K562 (cell line): ENCODE measurements around the gene CISTR. TPM values are rescaled to one million over a fixed set of nuclear protein-coding genes. Genes with fewer than 3 reads are reported as not detected.

ENCODE experiments used
- ATAC-seq: fragments of 200-7000 bp; cut with Tn5 transposase; 3 replicates; pipeline ENCODE4 v1.9.1; 2020; ENCODE audit warnings: moderate library complexity
- BruUV-seq: library from RNA; stranded (reverse); fragments of 400-500 nt; replicated peaks from 2 replicates; lab custom pipeline; 2021; lab: Mats Ljungman, UMichigan
- CTCF ChIA-PET: fragments of 300-600 bp; formaldehyde crosslinking; extraction: SDS; loops from one replicate; lab custom pipeline; 2021; ENCODE audit warnings: low intra/inter-chr PET ratio; lab: Yijun Ruan, JAX
- POLR2A ChIA-PET: fragments of 300-600, 350-650 bp; sonication (Branson Sonifier 250); formaldehyde crosslinking; extraction: SDS; loops from one replicate; lab custom pipeline; 2021; ENCODE audit warnings: antibody characterized with exemption, inconsistent platforms; lab: Yijun Ruan, JAX
- DNase-seq, 4 experiments: peaks; one replicate each; pipeline versions ENCODE4 v3.0.0 to v3.0.0-alpha.2; 2011 to 2018; ENCODE audit warnings: low spot score in 3 of 4, mixed read lengths in 3 of 4; ENCODE audit errors: extremely low read depth in 1 of 4
- FAIRE-seq: peaks from 2 replicates; lab custom pipeline; 2011; peaks lifted over from hg19 to GRCh38; lab: Jason Lieb, UNC
- H2AFZ ChIP-seq: 2 replicates; pipeline ENCODE4 v1.6.0; 2011; ENCODE audit warnings: low read depth, low read length, control low read depth, inconsistent platforms
- H3K27ac ChIP-seq: fragments of 200-600 bp; 3 replicates; pipeline ENCODE4 v1.8.0; 2011; ENCODE audit warnings: low read depth, mild to moderate bottlenecking, control low read depth, inconsistent platforms, low read length, moderate library complexity, mixed read lengths; ENCODE audit errors: extremely low read depth
- H3K27me3 ChIP-seq, 2 experiments: fragments of 300-600 bp in 1 of 2; 2 replicates in 1 of 2; 3 replicates in 1 of 2; pipeline versions ENCODE4 v1.6.0 to v1.8.0; 2011; ENCODE audit warnings: inconsistent platforms in 2 of 2, low read length in 2 of 2, mild to moderate bottlenecking in 1 of 2, mixed read lengths in 1 of 2, moderate library complexity in 1 of 2; ENCODE audit not compliant: control insufficient read depth in 2 of 2, insufficient read depth in 2 of 2
- H3K36me3 ChIP-seq: fragments of 300-600 bp; 3 replicates; pipeline ENCODE4 v1.8.0; 2011; ENCODE audit warnings: mild to moderate bottlenecking, low read length, inconsistent platforms; ENCODE audit not compliant: control insufficient read depth, insufficient read depth
- H3K4me1 ChIP-seq, 2 experiments: fragments of 200-600 bp in 1 of 2; replicated peaks in 1 of 2; 2 replicates in 1 of 2; 3 replicates in 1 of 2; pipeline versions ENCODE4 v1.5.1 to v1.8.0; 2011; ENCODE audit warnings: inconsistent platforms in 2 of 2, low read length in 2 of 2, mild to moderate bottlenecking in 1 of 2, mixed read lengths in 1 of 2, moderate library complexity in 1 of 2; ENCODE audit not compliant: control insufficient read depth in 2 of 2, insufficient read depth in 2 of 2
- H3K4me2 ChIP-seq: 2 replicates; pipeline ENCODE4 v1.6.1; 2011; ENCODE audit warnings: low read length, control low read depth, inconsistent platforms, mixed read lengths; ENCODE audit not compliant: insufficient read depth
- H3K4me3 ChIP-seq: fragments of 200-600 bp; sonication (generic), shearing (Covaris generic); 2 replicates; pipeline ENCODE4 v1.5.1; 2016; ENCODE audit warnings: control low read depth, inconsistent platforms
- H3K79me2 ChIP-seq: fragments of 200-600 bp; 3 replicates; pipeline ENCODE4 v1.8.0; 2011; ENCODE audit warnings: low read length, inconsistent platforms; ENCODE audit not compliant: control insufficient read depth, insufficient read depth
- H3K9ac ChIP-seq, 2 experiments: 2 replicates each; pipeline versions ENCODE4 v1.6.0 to v1.6.1; 2011; ENCODE audit warnings: low read depth in 2 of 2, low read length in 2 of 2, control low read depth in 1 of 2, inconsistent platforms in 1 of 2, mild to moderate bottlenecking in 1 of 2, mixed read lengths in 1 of 2; ENCODE audit not compliant: insufficient read depth in 1 of 2
- H3K9me1 ChIP-seq: one replicate; pipeline ENCODE4 v1.6.0; 2011; ENCODE audit warnings: inconsistent platforms, mild to moderate bottlenecking, low read length, moderate library complexity; ENCODE audit not compliant: control insufficient read depth, insufficient read depth
- H3K9me3 ChIP-seq: replicated peaks from 2 replicates; pipeline ENCODE4 v1.5.1; 2011; ENCODE audit warnings: low read depth, low read length, inconsistent platforms; ENCODE audit not compliant: control insufficient read depth, insufficient read depth
- H4K20me1 ChIP-seq: replicated peaks from 2 replicates; pipeline ENCODE4 v1.6.1; 2011; ENCODE audit warnings: low read length, inconsistent platforms, mixed read lengths; ENCODE audit not compliant: control insufficient read depth, insufficient read depth
- EZH2 ChIP-seq: IDR thresholded peaks from 2 replicates; pipeline ENCODE4 v1.6.1; 2012; ENCODE audit warnings: low read depth, mild to moderate bottlenecking, inconsistent platforms, low read length, borderline replicate concordance
- KAT7 ChIP-seq: sonication (generic); formaldehyde crosslinking; IDR thresholded peaks from 2 replicates; pipeline ENCODE4 v1.8.0; 2022; ENCODE audit warnings: missing genetic modification reagents, mild to moderate bottlenecking, borderline replicate concordance
- MEF2D ChIP-seq: conservative IDR thresholded peaks from 2 replicates; pipeline ENCODE4 v1.6.1; 2016; ENCODE audit warnings: low read depth, missing genetic modification characterization, missing compliant biosample characterization
- SMAD1 ChIP-seq: fragments of 150-350 bp; IDR thresholded peaks from 2 replicates; pipeline ENCODE4 v1.6.1; 2014; ENCODE audit warnings: low read length, low read depth; ENCODE audit not compliant: partially characterized antibody
- TAF9B ChIP-seq: fragments of 450-650 bp; IDR thresholded peaks from 2 replicates; pipeline ENCODE4 v1.6.1; 2018; ENCODE audit warnings: mild to moderate bottlenecking; ENCODE audit not compliant: partially characterized antibody
- TCF7L2 ChIP-seq: fragments of 150-350 bp; IDR thresholded peaks from 2 replicates; pipeline ENCODE4 v1.6.1; 2016; ENCODE audit warnings: low read depth, mild to moderate bottlenecking, low read length, moderate library complexity
- ZNF589 ChIP-seq: fragments of 200-800 bp; sonication (Bioruptor generic); IDR thresholded peaks from 2 replicates; pipeline ENCODE4 v1.6.1; 2016; ENCODE audit warnings: low read depth, missing genetic modification characterization, missing compliant biosample characterization
- WGBS: fragments of 100-300 bp; shearing (Covaris generic); methylation state at CpG from one replicate; pipeline ENCODE4 v1.1.6; 2016; ENCODE audit warnings: low coverage, mixed read lengths; ENCODE audit not compliant: insufficient coverage; ENCODE audit errors: missing lambda C conversion rate; 5-methylcytosine and 5-hydroxymethylcytosine counted together
- in situ Hi-C: fragments of 300-500 bp; cut with MboI; formaldehyde crosslinking; loops from 4 replicates; pipeline ENCODE4 v1.15.0; 2018; ENCODE audit warnings: inconsistent platforms, mixed read lengths
- intact Hi-C: fragments of 100-400 bp; cut with micrococcal nuclease; formaldehyde crosslinking; loops from 2 replicates; pipeline ENCODE4 v1.14.2; 2022
- polyA plus RNA-seq, 8 experiments: library from polyadenylated mRNA; depleted of rRNA in 4 of 8; stranded (reverse) in 5 of 8; unstranded in 3 of 8; fragments of >200 nt; fragmentation: Nextera tagmentation in 2 of 8; fragmentation: Illumina TruSeq in 1 of 8; extraction: Ambion mirVana in 2 of 8; extraction: Trizol in 1 of 8; gene quantifications; 2 replicates each; pipeline versions ENCODE4 v1.2.1 to v1.2.3, GENCODE V29; 2011 to 2014; ENCODE audit warnings: inconsistent platforms in 1 of 8, missing spikeins in 1 of 8
- total RNA-seq, 7 experiments: library from RNA; depleted of rRNA in 6 of 7; stranded (reverse); fragments of >200 nt in 6 of 7; fragmentation: Illumina TruSeq in 2 of 7; extraction: Trizol in 2 of 7; gene quantifications; 2 replicates each; pipeline versions ENCODE4 v1.2.1 to v1.2.3, GENCODE V29; 2011 to 2021; ENCODE audit warnings: low replicate concordance in 1 of 7
- TF ChIP-seq, protein P1 (sequence below), 2 experiments: fragments of 250-450 bp in 1 of 2; fragments of 450-650 bp in 1 of 2; sonication (Bioruptor Pico) in 1 of 2; IDR thresholded peaks; 2 replicates each; pipeline versions ENCODE4 v1.6.1 to v1.8.0; 2016 to 2021; ENCODE audit warnings: mild to moderate bottlenecking in 2 of 2, moderate library complexity in 2 of 2, missing compliant biosample characterization in 1 of 2, missing genetic modification characterization in 1 of 2

CISTR gene
- total and polyA plus RNA-seq, 9 of the 15 experiments (the other 6 are each of a cell fraction or from before 2014, with no cell fraction given): not detected

DNA sequence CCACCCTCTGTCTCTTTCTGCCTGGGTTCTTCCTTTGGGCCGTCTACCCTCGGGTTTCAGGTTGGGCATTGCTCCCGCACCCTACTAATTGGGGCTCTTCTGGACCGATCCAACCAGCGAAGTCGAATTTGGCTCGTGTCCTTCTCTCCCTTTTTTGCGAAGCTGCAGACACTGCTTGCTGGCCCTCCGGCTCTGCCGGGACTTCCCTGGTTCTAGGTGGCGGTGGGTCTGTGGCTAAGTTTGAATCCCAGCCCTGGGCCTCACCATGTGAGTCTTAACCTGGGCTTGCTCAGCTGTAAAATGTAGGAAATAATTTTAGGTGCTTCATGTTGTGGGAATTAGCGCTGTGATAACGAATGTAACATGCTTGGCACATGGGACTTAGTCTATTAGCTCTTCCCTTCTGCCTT is 418 bp upstream of the CISTR start (continued):
- TF ChIP-seq ZNF589 (CRISPR knock-in tag) (no peak), TAF9B (no peak), KAT7 (CRISPR knock-in tag) (no peak), MEF2D (tag) (no peak), SMAD1 (no peak)
- TF ChIP-seq, protein P1, sequence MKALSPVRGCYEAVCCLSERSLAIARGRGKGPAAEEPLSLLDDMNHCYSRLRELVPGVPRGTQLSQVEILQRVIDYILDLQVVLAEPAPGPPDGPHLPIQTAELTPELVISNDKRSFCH (CRISPR knock-in tag; IDR thresholded peaks at IDR 0.05): no peak
- TF ChIP-seq, protein P1 (tag; IDR thresholded peaks at IDR 0.05): no peak

DNA sequence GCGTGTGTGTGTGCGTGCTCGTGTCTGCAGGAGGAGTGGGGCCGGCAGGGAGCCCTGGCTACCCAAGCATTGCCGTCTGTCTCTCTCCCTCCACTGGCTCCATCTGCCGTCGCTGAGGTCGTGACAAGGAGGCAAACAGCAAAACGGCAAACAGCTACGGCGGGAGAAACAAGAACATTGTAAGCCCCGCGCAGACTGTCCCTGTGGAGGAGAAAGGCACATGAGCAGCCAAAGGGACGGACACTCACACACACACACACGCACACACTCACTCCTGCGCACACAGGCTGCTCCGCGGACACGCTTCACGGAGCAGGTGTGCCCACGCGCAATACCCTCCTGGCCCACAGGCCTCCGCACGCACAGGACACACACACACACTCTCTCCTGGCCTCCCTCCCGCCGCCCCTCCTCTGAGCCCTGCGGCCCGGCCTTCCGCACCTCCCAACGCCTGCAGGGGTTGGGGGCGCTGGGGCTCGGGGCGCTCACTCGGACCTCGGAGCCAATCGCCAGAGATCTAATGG is 905 bp downstream of the CISTR start:
- ATAC-seq (no peak), FAIRE-seq (no peak)

More for the DNA sequence above, 905 bp downstream of the CISTR start:
- H3K27ac ChIP-seq: no peak overlapping the region
- peak in 1 of 4 experiments; percentile 26 for DNase-seq
- in situ Hi-C loops (loop anchor here (25.0 kb wide), 1 partner anchor 461 kb away; no protein-coding TSS in a partner anchor), intact Hi-C loops (no loop called here)
- no peaks in the 10 kb centered on the region for H3K9me3 ChIP-seq
- 0 out of 2 replicates have a peak, but pooled peaks cover 4% of the 10 kb centered on the region for H4K20me1 ChIP-seq
- peaks cover 55 to 86% of the 10 kb centered on the region in 2 experiments for H3K27me3 ChIP-seq
- no peaks in the 10 kb centered on the region for H3K36me3 ChIP-seq
- no TSS peak for BruUV-seq
- POLR2A ChIA-PET: interaction anchor here (0.5 kb wide), 1 partner anchor 82 kb away, joined by 3 read pairs; no protein-coding TSS in a partner anchor
- H3K79me2 ChIP-seq: no peaks in the 10 kb centered on the region
- peaks cover 0 to 16% of the 10 kb centered on the region in 2 experiments; a peak in 3 of 5 replicates for H3K4me1 ChIP-seq
- H3K9me1 ChIP-seq: no peaks in the 10 kb centered on the region
- WGBS: 25% methylated on average over 27 of the region's 36 CpGs
- no peak overlapping the region for H2AFZ ChIP-seq
- TF ChIP-seq TCF7L2: no peak
- TF ChIP-seq EZH2: peak; percentile 66; the same call in 1 of the 2 replicates
- CTCF ChIA-PET: interaction anchor here (1.0 to 1.1 kb wide), 2 partner anchors 9 to 49 kb away, joined by 3 read pairs; no protein-coding TSS in a partner anchor
- no peak overlapping the region for H3K9ac ChIP-seq
- H3K4me2 ChIP-seq: no peak overlapping the region
- H3K4me3 ChIP-seq: no peak overlapping the region
